A549 (cell line): ENCODE measurements around the gene CORO2A.

ENCODE experiments used
- EP300 ChIP-seq, 2 experiments: fragments of >200 bp; sonication (Bioruptor Twin); formaldehyde crosslinking; IDR thresholded peaks; 2 replicates in 1 of 2; 3 replicates in 1 of 2; pipeline ENCODE4 v1.6.1; 2016 to 2017
- POLR2A ChIP-seq: IDR thresholded peaks from 2 replicates; pipeline ENCODE4 v1.6.1; 2012; ENCODE audit warnings: mild to moderate bottlenecking, low read length
- TP53 ChIP-seq: fragments of 250-450 bp; sonication (Bioruptor Pico); IDR thresholded peaks from 2 replicates; pipeline ENCODE4 v1.5.0; 2021; ENCODE audit warnings: mild to moderate bottlenecking, moderate library complexity

GRCh38 chr9:98226516-98226915, 34.1 kb upstream of the CORO2A start:
- TF ChIP-seq EP300 (IDR thresholded peaks at IDR 0.05) (no peak), POLR2A (no peak), TP53 (no peak)
